ENCODE results near the gene FANCC.

Gene FANCC

DNA sequence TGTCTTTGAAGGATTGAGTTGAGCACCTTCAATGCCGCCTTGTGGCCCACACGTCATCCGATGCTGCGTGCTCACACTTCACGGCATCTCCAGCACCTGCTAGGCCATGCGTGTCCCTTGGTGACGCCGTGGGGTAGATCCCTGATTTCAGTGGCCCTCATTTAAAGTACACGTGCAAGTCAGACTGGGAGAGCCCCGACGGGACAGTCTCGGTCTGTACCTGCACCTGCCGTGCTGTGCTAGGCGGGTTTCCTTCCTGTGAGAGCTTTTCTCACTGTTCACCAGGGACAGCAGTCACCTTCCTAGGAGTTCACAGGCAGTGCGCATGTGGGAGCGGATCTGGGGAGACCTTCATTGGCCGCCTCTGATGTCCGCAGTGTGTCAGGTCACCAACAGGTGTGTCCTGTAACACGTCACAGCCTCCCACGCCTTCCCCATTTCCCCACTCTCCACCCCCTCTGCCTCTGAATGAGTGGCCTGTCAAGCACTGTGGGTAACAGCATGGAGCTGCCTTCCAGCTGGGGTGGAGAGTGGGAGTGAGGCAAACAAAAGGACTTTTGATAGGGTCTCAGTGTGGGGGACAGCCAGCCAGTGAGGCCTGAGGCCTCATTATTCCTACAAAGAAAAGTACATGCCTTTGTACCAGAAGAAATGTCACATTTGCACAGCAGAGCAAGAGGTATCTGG, 236.4 kb downstream of the FANCC start:
- DNase-seq = no peak

DNA sequence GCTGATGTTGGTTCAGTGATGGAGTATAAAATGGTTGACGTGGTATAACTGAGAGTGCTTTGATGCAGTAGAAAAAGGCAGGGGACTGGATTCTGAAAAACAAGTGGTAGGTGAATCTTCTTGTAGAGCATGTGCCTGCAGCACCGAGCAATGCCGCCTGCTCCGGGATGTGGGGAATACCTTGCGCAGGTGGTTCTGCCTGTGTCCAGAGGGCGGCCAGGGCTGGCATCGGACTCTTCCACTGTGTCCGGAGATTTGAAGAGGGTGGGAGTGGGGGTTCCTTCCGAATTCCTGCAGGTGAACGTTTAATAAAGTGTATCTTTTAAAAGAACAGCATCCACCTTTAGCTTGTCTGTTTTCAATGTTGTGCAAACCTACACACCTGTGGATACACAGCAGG, 238.0 kb downstream of the FANCC start:
- DNase-seq = no peak

DNA sequence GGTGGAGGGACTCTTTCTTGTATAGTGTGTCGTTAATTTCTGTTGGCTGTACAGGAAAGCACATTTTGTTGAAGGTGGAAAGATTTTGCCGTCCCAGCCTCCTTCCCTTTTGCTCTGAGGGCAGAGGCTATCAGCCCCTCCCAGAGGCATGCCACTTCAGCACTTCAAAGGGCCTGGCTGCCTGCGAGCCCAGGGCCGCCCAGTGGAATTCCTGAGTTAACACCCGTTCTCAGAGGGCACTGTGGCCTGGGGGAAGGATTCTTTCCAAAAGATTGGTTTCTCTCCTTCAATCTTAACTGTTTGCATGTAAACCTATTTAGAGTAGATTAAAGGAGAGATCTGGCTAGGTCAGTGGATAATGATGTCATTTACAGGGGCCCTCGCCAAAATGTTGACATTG, 238.6 kb downstream of the FANCC start:
- no peak for DNase-seq

DNA sequence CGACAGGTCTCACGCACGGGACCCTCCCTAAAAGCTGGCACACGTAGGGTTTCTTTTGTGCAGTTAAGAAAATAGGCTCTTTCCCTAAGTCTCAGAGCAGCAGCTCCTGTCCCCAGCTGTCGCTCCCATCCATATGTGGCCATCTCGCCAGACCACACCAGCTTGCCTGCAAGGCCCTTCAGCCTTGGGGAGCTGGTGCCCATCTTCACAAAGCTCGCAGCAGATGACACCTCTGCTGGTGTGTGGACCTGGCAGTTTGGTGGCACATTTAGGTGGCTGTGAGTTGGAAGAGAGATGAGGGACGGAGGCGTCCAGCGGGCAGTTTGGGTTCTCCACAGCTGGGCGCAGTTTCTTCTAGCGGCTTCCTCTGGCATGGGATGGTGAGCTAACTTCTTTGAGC, 239.0 kb downstream of the FANCC start:
- no peak for DNase-seq

DNA sequence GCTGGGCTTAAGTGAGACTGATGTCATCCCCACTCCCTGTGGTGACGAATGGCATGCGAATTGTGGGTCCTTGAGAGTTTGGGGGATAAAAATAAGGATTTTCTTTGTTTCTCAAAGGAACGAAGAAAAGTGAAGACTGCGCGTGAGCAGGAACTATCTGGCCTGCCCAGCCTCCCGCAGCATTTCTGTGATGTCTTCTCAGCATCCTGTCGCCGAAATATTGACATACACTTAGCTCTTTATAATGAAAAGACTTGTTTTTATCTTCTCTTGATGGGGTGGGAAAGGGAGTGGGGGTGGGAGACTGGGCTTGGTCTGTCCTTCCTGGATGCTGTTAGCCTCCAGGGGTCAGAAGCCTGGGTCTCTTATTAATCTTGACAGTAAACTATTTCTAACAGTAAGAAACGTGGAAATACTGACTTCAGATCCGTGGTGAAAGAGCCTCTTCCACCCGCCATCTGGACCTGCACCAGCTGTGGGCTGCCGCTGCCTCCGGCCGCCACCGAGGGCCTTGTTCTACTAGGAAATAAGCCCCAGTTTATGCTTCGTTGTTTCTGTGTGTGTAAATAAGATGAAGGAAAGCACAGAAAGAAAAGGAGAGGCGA, 239.6 kb downstream of the FANCC start:
- no peak for DNase-seq

DNA sequence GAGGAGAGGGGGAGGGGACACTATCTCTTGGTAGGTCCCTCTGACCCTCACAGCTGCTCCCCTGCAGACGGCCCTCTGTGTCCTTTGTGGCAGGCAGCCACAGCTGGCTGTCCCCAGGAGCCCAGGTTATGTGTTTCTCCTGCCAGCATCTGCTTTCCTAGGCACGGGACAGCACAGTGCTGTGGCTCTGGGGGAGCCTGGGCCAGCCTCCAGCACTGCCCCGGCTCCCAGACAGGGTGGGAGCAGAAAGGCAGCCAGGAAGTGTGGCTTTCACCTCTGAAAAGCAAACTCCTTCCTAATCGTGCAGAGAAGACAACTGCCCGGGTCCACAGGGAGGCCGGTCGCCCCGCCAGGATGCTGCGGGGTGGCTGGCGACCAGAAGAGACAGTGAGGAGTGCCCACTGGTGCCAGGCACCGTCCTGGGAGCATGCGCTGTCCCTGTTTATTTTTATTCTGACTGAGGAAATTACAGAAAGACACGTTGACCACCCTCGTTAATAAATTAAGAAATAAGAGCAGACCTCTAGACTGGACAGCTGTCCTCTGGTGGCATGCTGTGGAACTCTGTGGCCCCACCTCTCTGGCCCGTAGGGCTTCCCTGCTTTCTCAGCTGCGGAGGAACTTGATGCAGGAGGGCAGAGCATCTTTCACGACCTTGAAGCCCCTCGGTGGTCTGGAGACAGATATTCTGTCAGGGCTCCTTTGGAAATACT, 240.3 kb downstream of the FANCC start:
- no peak for DNase-seq

DNA sequence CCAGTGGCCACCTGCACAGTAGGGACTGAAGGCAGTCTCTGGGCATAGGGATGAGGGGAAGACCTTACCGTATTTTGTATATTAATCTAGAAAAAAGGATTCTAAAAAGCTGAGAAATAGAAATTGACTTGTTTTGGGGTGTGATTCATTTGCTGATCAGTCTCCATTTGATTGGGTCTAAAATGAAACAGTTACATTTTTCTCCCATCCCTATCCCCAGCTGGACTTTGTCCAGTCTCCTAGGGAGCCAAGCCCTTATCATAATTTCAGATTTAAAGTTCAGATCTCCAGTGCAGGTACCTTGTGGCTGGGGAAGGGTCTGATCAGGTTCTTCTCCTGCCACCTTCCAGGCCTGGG, 240.8 kb downstream of the FANCC start:
- DNase-seq = no peak

DNA sequence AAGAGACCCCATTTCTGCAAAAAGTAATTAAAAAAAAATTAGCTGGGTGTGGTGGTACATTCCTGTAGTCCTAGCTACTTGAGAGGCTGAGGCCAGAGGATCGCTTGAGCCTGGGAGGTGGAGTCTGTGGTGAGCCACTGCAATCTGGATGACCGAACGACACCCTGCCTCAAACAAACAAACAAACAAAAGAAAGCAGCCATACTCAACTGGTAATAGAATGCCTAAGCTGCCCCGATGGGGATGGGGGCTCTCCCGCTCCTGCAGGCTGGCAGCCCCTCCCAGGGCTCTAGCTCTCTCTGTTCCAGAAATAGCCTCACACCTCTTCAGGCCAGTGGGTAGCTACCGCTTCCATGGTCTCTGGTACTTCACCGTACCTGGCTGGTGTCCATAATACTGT, 241.8 kb downstream of the FANCC start:
- no peak for DNase-seq

DNA sequence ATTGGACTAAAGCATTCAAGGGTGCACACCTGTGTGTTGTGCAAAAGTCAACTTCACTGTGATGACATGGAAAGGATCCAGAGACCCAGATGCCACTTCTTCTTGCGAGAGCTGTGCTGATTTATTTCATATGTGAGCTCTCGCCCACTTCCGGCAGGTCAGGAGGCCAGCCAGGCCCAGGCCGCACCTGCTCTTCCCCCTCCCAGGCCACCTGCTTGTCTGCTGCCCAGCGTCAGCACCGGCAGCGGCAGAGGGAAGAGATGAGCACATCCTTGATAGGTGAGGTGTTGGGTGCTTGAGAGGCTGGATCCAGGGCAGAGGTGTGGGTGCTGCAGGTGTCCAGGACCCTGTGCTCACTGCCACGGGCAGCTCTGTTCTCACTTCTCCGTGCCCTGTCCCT, 242.9 kb downstream of the FANCC start:
- peak; percentile 37 for DNase-seq

DNA sequence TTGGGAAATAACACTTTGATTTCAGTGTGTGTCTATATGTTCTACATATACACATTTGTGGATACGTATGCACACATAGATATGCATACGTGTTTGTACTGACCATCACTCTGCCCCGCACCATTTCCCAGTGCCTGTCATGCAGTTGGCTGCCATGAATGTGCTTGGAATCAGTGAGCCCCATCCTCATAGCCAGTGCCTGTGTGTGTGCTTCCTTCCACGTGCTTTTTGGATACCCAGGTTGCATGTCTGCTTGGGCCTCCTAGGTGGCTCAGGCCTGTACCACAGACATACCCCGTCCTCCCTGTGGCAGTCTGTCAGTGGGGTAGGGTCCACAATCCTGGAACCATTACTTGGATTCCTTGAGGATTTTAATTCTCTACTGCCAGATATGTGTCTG, 243.6 kb downstream of the FANCC start:
- DNase-seq = no peak

DNA sequence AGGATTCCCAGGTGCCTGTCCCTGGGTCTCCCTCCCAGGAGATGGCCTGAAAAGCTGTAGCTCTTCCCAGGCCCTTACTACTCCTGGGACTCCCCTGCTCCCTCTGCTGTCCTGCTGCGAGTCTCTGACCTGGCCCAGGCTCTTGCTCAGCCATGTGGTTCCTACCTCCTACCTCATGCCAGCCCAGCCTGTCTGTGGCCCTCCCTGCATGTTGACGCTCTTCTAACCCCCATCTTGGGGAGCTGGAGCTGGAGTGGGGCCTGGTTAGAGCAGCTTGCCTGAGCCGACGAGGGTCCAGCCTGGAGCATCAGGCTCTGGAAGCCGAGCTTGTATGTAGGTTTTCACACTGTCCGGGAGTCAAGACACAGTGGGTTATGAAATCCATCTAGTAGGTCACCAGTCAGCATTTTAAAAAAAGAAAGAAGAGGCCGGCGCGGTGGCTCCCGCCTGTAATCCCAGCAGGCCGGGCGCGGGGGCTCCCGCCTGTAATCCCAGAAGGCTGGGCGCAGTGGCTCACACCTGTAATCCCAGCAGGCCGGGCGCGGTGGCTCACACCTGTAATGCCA, 244.4 kb downstream of the FANCC start:
- DNase-seq = peak; percentile 21

DNA sequence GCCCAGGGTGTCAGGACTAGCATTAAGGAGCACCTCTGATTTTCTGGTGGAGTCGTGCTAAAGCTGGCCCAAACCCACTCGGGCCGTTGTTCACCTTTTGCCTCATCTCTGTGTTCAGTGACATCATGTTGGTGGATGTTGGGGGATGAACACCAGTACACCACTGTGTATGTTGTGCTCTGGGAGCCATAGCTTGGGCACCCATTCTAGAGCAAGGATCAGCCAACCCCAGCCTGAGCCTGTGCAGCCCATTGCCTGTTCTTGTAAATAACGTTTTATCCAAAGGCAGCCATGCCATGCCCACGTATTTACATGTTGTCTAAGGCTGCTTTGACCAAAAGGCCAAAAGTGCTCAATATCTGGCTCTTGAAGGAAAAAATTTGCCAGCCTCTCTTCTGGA, 245.6 kb downstream of the FANCC start:
- no peak for DNase-seq

DNA sequence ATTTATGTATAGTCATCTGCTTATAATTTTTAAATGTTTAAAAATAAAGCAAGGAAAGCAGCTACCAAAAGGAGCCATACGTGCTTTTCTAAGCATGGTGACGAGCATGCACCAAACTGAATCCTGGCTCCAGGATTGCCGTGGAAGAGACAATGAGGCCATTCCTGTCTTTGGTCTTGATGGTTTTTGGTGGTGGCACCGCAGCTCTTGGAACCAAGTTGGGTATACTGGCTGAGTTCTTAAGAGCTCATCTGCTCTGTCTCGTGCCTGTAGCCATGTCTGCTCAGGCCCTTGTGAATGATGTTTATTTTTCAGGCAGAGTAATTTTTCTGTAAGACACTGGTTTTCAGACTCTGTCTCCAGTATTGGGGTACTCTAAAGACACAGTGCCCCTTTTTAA, 246.1 kb downstream of the FANCC start:
- DNase-seq = no peak

DNA sequence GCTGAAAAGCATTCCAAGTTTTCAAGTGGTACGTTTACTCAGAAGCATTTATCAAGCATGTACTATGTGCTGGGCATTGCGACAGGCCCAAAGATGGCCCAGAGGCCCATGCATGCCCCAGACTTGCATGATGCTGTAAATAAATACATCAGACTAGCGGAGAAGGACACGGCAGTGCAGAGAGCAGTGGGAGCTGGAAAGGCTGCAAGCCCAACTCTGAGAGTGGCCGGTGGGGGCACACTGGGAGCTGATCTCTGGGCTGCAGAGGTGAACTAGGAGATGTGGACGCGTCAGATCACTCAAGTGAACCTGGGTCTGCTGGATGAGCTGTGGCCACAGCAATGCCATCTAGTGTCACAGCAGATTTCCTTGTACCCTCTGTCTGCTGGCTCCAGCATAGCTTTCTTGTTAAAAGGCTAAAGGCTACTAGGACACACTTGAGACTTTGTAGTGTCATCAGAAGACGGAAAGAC, 246.9 kb downstream of the FANCC start:
- no peak for DNase-seq

DNA sequence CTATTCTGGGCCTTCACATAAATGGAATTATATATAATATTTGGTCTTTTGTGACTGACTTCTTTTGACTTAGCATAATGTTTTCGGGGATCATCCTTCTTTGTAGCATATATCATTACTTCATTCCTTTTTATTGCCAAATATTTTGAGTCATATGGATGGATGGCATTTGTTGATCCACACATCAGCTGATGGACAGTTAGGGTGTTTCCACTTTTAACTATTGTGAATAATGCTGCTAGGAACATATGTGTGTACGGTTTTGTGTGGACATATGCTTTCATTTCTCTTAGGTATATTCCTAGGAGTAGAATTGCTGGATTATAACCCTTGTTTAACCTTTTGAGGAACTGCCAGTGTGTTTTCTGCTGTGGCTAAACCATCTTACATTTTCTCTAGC, 249.6 kb downstream of the FANCC start:
- no peak for DNase-seq

DNA sequence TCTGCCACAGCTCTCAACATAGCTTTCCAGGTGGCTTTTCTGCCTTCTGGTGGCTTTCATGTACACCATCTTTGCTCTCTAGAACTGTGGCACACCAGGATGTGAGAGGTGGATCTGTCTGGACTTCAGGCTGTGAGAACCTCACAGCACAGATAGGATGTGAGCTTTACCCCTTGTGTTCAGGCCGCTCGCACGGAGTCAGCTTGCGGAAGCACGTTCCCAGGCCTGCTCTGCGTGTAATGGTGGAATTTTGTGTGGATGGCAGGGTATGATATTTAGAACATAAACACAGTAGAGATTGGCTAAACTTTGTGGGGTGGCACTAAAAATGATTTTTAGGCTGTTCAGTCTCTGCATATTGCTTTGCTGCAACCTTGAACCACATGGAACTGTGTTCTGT, 250.5 kb downstream of the FANCC start:
- no peak for DNase-seq

DNA sequence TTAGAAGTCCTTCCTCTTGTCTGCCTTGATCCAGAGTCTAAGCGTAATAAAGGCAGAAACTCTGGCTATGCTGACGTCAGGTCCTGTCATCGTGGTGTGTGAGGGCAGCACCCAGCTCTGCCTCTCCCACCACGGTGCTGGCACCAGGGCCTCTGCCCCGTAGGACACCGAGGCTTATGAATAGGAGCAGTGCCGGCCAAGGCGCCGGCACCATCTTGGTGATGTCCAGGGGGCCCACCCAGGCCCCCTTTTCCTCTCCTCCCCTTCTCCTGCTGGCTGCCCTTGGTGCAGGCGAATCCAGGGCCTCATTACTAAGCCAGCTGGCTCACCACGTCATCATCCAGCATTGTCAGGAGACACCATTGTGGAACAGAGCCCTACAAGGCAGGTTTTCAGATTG, 252.3 kb downstream of the FANCC start:
- DNase-seq = no peak

DNA sequence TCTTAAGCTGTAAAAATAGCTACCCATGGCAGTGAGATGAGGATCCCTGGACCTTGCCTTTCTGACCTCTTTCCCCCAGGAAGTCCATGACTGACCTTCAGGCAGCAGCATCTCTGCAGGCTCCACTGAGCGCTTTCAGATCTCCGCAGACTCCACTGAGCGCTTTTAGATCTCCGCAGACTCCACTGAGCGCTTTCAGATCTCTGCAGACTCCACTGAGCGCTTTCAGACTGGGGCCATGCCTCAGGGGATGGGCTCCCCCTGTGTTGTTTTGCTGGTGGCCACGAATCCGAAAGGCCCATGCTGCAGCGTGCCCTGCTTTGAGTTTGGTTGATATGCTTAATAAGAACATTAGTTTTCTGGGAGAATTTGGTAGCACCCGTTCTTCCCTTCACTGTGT, 254.2 kb downstream of the FANCC start:
- no peak for DNase-seq

DNA sequence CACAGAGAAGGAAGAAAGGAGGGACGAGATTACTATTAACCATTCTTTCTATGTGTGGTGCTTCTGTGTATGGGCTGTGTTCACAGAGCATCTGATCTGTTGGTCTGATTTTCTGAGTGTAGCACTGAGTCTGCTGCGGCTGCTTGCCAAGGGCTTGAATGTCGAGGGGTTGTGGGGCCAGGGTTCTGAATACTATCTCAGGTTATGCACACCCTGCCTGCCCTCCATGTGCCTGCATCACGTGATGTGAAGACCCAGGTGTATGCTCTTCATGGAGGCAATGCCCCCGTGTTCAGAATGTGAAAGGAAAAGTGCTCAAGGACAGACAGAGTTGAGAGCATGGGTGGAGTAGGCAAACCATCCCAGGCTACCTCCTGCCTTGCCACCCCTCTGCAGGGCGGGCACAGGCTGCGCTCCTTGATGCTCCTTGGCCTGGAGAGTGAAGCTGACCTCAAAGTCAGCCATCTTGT, 254.9 kb downstream of the FANCC start:
- DNase-seq = no peak

DNA sequence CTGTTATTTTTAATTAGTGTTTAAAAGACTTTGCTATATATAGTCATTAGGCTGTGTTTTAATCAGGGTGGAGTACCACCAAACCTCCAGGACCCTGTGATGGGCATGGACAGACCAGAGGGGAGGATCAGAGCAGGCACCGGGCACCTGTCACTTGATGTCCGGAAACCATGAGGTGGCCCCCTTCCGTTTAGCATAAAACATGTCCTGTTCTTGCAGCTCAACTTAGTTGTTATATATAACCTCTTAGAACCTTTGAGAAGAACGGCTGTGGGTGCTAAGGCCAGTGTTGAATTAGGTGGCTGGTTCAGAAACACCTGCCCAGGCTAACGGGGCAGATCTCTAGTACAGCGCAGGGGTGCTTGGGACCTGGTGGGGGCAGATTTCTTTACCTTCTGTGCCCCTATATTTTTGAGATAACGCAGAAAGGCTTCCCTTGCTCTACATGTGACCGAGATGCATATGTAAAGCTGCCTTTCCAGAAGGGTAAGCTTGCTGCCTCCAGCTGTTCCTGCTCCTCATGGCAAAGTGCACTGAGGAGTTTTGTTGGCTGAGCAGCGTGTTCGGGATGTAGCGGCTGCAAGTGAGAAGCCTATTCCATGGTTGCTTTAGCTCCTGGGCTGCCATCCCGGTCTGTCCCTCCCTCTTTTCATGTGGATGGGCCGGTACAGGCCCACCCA, 255.5 kb downstream of the FANCC start:
- no peak for DNase-seq

DNA sequence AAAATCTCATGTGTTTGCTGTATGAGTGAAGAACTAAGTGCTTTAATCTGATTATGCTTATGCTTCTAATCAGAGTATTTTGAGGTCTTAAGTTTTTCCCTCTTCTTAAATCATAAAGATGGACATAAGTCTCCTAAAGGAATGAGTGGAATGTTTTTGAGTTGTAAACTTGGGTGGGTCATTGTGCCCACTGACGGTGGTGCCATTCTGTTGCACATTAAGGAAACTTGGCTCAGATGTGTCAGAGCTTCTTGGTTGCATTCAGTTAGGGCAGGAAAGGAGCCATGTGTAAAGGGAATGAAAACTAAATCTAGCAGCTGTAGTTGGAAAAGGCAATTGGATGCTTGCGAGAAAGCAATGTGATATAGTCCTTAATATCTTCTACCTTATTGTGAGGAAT, 256.6 kb downstream of the FANCC start:
- DNase-seq = no peak

DNA sequence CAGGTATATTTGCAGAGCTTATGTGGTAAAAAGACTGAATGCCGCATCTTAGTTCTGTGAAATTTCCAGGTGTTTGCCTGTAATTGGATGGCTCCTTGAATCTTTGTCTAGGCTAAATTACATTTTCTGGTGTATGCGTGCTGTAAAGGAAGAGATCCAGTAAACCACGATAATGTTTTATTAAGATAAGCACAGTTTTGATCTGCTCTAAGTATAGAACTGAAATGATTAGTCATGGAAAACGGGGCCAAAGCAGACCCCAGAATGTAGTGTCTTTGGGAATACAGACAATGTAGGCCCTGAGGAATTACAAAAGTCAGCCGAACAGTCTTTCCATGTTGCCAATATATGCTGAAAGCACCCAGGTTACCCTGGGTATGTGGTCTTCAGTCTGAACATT, 257.3 kb downstream of the FANCC start:
- DNase-seq = no peak

DNA sequence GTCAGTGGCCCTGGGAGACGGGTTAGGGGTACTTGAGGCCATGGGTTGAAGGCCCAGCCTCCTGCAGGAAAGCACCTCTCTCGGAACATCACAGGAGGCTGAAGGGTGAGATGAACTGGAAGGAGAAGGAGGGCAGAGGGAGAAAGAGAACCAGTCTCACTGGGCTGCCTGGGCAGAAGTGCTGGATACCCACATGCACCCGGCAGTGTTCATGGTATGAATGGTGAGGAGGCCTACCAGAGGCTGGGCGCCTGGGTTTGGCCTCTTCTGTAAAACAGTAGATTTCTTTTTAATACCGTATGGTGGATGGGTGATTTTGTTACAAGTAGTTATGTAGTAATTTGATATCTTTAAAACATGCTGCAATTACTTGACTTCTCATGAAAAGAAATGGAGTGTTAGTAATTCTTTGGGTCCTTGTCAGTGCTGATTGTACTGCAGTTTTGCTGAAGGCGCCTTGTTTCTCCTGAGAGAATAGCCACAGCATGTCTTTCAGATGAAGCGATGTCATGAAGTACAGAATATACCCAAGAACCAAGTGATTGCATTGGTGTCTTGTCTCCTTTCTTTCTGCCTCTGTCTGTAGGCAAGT, 258.6 kb downstream of the FANCC start:
- peak; percentile 47 for DNase-seq
